Stimulated activated CD4-positive, alpha-beta T cell treated with anti-CD3 and anti-CD28 coated beads, TNF-alpha, amount 100 ng/mL, for 24 hours (primary cell): ENCODE results near the gene NOL3.
A peak's percentile ranks its signal among the peaks of the same experiment; 100 is the strongest.

Experiments
- DNase-seq, 3 experiments: peaks; one replicate each; pipeline ENCODE4 v3.0.0-alpha.2; 2020; ENCODE audit warnings: low read depth in 3 of 3

Gene NOL3

DNA sequence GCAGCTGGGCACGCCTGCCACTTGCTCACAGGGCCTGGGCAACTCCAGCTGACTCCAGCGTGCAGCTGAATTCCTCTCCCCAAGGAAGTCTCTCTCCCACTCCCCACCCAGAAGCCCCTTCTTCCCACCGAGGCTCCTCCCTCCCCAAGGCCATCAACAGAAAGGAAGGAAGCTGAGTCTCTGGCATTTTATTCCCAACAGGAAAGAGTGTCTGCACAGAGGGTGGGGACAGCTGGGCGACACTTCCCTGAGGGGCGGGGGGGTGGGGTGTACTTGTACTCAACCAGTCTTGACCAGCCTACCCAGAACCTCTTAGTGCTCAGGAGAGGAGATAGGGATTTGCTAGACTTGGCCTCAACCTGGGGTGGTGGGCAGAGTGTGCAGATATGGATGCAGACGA lies 19.7 kb downstream of the NOL3 start, which contains the start of gene EXOC3L1:
Gene EXOC3L1 (minus strand): TSS at position 96 of the 400 bp plus-strand sequence. CDS start 460 bp downstream, outside the sequence.
- DNase-seq: no peak

DNA sequence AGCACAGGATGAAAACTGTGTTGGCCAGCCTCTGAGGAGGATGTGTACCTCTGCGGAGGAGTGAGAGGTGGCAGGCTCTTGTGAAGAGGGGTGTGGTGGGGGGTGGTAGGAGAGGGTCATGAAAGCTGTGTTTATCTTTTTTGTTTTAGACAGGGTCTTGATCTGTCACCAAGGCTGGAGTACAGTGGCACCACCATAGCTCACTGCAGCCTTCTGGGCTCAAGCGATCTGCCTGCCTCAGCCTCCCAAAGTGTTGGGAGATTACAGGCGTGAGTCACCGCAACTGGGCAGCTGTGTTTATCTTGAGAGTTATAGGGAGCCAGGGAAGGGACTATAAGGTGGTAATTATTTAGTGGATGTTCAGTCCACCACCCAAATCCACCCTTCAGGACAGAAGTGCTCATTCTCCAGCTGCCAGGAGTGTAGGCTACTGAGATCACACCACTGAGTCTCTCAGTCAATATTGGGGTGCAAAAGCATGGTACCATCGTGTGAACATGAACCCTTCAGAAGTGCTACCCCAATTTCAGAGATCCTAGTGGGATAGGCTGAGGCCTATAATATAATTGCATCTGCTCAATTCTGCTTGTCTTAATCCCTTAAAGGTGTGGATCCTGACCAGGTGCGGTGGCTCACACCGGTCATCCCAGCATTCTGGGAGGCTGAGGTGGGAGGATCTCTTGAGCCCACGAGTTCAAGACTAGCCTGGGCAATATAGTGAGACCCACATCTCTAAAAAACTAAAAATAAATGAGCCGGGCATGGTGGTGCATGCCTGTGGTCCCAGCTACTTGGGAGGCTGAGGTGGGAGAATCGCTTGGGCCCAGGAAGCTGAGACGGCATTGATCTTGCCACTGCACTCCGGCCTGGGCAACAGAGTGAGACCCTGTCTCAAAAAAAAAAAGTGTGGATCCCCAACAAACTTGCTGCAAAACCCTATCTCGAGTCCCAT lies 20.4 kb downstream of the NOL3 start:
- no peak for DNase-seq

DNA sequence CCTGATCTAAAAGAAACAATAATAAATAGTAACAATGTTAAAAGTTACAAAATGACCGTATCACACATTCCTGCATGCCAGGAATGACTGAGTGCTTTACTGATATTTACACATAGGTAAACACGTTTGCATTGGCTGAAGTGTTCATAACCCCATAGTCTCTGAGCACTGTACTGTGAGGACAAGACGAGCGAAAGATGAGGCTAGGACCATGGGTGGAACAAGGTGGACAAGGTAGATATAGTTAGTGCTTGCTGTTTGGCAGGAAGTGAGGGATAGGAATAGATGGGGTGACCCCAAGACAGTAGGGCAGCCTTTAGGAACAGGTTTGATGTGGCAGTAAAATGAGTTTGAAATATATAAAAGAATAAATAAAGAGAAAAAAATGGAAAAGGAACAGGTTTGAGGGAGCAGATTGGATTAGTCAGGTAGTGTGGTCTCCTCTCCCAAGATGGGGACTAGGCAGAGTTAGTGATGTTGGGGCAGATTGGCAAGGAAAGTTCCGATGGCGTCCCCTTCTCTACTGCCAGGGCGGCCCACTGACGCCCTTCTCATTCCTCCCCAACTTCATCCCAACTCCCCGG lies 21.2 kb downstream of the NOL3 start:
- DNase-seq: no peak

- peak; percentile 72 to 89 (median 79) for DNase-seq
Measured at GRCh38 chr16:67191995-67192681, 21.8 kb downstream of the NOL3 start, which contains the start of gene E2F4. TSS of gene E2F4 (plus strand) at chr16:67192155. CDS start at chr16:67192228, 73 bp downstream.

- no peak for DNase-seq
Measured at GRCh38 chr16:67192781-67193361, 22.5 kb downstream of the NOL3 start.

- DNase-seq: no peak
Measured at GRCh38 chr16:67193536-67193935, 23.2 kb downstream of the NOL3 start.

DNA sequence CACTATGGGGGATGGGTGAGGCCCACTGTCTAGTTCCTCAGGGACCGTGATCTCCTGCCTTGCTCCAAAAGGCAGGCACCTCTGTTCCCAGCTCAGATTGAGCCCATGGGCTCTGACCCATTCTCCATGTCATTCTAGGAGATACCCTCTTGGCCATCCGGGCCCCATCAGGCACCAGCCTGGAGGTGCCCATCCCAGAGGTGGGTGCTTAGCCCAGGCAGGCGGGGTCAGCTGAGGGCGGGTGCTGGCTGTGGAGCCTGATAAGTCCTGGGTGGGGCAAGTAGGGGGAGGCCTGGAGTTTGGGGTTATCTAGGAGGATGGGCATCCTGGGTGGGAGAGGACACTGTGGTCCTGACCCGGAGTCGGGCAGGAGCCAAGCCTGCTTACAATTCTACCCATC lies 23.9 kb downstream of the NOL3 start:
- DNase-seq: no peak

DNA sequence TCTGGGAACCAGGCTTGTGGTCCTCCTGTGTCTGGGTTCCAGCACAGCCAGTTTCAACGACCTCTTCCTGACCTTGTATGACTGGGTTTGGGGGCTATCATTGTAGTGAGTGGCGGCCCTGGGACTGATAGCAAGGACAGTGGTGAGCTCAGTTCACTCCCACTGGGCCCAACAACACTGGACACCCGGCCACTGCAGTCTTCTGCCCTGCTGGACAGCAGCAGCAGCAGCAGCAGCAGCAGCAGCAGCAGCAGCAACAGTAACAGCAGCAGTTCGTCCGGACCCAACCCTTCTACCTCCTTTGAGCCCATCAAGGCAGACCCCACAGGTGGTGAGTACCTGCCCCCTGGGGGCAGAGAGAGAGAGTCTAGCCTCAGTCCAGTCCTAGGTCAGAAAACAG lies 25.3 kb downstream of the NOL3 start:
- no peak for DNase-seq

GRCh38 chr16:67196881-67197280 lies 26.5 kb downstream of the NOL3 start:
- no peak for DNase-seq

GRCh38 chr16:67197704-67198103 lies 27.4 kb downstream of the NOL3 start:
- DNase-seq: no peak

GRCh38 chr16:67198238-67198734 lies 27.9 kb downstream of the NOL3 start:
- no peak for DNase-seq

GRCh38 chr16:67199011-67199807 lies 28.9 kb downstream of the NOL3 start, which contains the start of gene ELMO3:
TSS of gene ELMO3 (plus strand) at chr16:67199131. CDS start at chr16:67199327, 196 bp downstream.
- DNase-seq: no peak

DNA sequence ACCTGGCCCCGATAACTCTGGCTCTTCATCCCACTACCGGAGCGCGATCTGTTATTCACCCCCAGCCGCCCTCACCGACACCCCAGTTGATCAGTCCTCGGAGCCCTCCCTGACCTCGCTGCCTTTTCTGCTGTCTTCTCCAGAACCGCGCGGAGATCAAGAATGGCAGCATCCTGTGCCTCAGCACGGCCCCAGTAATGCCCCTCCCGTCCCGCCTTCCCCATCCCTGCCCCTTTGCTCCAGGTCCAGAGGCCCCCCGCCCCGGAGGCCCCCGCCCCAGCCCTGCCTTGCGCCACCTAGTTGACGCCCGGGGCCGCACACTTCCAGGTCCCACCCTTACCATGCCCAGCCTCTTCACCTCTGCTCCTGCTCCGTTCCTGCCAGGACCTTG lies 29.5 kb downstream of the NOL3 start:
- no peak for DNase-seq

GRCh38 chr16:67200491-67200890 lies 30.2 kb downstream of the NOL3 start:
- DNase-seq: no peak

DNA sequence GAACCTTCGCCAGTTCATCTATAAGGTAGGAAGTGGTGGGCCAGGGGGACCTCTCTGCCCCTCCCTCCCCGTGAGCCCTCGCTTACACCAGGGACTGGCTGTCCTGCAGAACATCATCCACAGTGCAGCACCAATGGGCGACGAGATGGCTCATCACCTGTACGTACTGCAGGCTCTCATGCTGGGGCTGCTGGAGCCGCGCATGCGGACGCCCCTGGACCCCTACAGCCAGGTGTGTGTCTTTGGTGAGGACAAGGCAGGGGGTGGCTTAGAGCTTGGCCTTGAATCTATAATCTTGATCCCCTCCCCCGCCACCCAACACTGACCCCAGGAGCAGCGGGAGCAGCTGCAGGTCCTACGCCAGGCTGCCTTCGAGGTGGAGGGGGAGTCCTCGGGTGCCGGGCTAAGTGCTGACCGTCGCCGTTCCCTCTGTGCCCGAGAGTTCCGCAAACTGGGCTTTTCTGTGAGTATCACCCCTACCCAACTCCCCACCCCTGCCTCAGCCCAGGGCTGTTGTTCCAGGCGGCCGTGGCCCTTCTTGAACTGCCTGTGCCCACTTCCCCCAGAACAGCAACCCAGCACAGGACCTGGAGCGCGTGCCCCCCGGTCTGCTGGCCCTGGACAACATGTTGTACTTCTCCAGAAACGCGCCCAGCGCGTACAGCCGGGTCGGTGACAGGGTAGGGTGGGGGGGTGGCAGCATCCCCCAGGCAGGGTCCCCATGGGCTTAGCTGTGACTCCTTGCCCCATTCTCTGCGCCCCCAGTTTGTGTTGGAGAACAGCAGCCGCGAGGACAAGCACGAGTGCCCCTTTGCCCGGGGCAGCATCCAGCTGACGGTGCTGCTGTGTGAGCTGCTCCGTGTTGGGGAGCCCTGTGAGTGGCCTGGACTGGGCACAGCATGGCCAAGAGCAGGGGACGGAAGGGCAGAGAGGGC lies 31.3 kb downstream of the NOL3 start:
- DNase-seq: no peak

DNA sequence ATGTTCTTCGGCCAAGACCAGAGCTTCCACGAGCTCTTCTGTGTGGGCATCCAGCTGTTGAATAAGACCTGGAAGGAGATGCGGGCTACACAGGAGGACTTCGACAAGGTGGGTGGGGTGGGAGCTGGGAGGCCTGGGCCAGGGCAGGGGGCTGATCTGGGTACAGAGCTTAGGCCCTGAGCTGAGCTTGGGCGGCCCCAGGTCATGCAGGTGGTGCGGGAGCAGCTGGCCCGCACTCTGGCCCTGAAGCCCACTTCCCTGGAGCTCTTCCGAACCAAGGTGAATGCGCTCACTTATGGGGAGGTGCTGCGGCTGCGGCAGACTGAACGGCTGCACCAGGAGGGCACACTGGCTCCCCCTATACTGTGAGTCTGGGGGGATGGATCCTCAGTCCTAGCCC lies 32.1 kb downstream of the NOL3 start:
- DNase-seq: no peak

- no peak for DNase-seq
Measured at GRCh38 chr16:67202956-67203493, 32.7 kb downstream of the NOL3 start.

DNA sequence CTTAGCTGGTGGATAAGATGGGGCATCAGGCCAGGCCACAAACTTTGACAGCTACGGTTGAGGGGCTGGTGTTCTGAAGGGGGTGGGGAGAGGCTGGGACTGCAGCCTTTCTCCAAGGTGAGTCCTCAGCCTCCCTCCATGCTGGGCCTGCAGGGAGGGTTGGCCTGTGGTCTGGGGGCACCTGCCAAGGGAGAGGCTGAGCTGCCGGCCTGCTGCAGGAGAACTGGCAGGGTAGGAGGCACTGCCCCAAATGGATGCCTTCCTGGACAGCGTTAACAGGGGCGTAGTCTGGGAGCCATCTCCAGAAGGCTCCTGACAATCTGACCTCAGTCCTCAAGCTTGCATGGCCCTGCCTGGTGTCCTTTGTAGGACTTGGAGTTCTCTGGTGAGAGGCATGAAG lies 33.7 kb downstream of the NOL3 start:
- DNase-seq: no peak

DNA sequence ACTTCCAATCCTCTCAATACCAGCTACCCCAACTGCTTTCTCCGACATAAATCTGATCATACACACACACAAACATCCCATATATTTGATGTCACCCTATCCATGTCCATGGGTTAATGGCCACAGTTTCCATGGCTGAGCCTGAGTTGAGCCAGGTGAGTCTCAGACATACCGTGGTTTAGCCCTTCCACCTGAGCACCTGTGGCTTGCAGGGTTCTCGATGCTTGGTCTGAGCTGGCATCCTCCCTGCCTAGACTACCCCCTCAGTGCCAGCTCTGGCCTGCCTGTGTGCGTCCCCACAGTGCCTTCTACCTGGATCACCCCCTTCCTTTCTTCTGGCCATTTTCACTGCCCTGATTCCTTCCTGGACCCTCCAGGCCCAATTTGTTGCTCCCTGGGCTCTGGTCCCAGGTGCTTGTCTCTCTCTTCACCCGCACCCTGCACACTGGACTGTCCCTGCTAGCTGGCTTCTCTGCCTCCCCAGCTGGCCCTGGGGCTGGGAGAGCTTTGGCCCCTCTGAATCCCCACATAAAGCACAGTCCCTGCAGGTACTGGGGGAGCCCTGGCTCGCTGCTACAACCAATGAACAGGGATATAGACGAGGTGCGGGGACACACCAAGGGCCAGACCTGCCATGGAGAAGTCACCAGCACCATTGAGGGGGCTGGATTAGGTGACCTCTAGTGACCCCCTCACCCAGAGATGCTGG lies 35.9 kb downstream of the NOL3 start:
- no peak for DNase-seq
